BE2C (cell line): ENCODE measurements around the gene CAMK1D.

ENCODE experiments used
- DNase-seq: peaks from one replicate; pipeline ENCODE4 v3.0.0-alpha.2; 2020
- H3K27me3 ChIP-seq: fragments of 250-450 bp; sonication (Bioruptor Pico); 2 replicates; pipeline ENCODE4 v1.5.1; 2020; ENCODE audit warnings: mild to moderate bottlenecking
- H3K36me3 ChIP-seq: fragments of 250-450 bp; sonication (Bioruptor Pico); 2 replicates; pipeline ENCODE4 v1.5.1; 2020; ENCODE audit warnings: mild to moderate bottlenecking
- H3K4me1 ChIP-seq: fragments of 250-450 bp; sonication (Bioruptor Pico); 2 replicates; pipeline ENCODE4 v1.5.1; 2020
- H3K4me3 ChIP-seq: 2 replicates; pipeline ENCODE4 v1.5.1; 2011; ENCODE audit warnings: low read depth, low read length
- H3K9me3 ChIP-seq: fragments of 250-450 bp; sonication (Bioruptor Pico); 2 replicates; pipeline ENCODE4 v1.5.1; 2020
- TF ChIP-seq, protein P1 (sequence below): IDR thresholded peaks from 2 replicates; pipeline ENCODE4 v1.5.1; 2012; ENCODE audit warnings: mild to moderate bottlenecking, low read depth, low read length

CAMK1D gene

DNA sequence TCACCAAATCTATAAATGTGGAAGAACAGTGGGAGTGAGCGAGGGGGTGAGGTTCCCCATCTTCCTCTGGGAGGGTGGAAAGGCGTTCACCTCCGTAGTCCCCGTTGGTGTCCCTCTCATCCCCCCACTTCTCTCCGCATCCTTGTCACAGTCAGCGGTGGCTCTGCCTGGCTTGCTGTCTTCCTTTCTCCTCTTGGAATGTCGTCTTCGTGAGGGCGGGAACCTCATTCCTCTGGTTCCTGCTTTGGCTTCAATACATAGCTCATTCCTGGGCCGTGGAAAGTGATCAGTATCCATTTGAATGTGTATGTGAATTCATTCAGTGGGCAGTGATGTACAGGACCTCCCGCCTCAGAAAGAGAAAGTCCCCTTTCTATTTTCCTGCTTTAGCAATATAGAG is 289.4 kb downstream of the CAMK1D start:
- no peak overlapping the region for H3K4me3 ChIP-seq
- H3K27me3 ChIP-seq, result no peaks in the 10 kb centered on the region
- no peaks in the 10 kb centered on the region for H3K9me3 ChIP-seq
- H3K36me3 ChIP-seq, result no peaks in the 10 kb centered on the region
- TF ChIP-seq, protein P1, sequence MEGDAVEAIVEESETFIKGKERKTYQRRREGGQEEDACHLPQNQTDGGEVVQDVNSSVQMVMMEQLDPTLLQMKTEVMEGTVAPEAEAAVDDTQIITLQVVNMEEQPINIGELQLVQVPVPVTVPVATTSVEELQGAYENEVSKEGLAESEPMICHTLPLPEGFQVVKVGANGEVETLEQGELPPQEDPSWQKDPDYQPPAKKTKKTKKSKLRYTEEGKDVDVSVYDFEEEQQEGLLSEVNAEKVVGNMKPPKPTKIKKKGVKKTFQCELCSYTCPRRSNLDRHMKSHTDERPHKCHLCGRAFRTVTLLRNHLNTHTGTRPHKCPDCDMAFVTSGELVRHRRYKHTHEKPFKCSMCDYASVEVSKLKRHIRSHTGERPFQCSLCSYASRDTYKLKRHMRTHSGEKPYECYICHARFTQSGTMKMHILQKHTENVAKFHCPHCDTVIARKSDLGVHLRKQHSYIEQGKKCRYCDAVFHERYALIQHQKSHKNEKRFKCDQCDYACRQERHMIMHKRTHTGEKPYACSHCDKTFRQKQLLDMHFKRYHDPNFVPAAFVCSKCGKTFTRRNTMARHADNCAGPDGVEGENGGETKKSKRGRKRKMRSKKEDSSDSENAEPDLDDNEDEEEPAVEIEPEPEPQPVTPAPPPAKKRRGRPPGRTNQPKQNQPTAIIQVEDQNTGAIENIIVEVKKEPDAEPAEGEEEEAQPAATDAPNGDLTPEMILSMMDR, result no peak
- no peak for DNase-seq
- H3K4me1 ChIP-seq, result 0 out of 2 replicates have a peak, but pooled peaks cover 4% of the 10 kb centered on the region

DNA sequence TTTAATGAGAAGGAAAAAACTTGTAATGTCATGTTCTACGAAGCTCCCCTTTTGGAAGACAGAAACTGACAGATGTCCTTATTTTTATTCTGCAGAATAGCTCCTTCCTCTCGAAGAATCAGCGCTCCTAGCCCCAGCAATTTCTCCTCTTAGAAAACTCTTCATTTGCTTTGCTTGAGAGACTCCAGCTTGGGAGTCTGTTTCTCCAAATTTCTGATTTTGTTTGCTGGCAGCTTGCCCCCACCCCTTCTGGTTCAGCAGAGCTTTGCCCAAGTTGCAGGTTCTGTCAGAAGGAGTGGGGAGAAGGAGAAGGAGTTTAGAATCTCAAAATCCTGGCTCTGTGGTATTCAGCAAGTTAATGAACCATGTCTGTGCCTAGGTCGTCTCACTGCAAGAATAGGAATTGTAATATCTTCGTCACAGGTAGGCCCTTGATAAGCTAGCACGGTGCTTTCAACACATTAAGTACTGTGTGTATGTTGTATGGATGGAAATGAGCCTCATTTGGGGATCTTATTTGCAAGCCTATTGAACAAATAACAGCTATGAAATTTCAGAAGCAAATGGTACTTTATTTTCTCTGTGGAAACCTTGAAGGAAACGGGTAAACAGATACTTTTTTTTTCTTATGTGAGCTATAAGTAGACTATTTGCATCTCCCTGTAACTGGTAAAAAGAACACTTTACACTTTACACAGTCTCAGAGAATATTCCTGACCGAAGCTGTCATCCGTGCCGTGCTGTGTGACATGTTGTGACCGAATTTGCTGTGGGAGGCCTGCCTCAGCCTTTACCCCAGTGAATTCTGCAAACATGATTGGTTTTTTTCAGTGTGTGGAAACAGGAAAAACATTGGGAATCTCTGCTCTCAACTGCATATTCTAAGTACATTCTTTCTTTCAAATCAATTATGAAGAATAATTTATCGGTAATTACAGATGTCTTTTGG is 290.9 kb downstream of the CAMK1D start:
- Histone ChIP-seq H3K36me3 (no peaks in the 10 kb centered on the region), H3K27me3 (no peaks in the 10 kb centered on the region), H3K4me3 (no peak overlapping the region), H3K4me1 (0 out of 2 replicates have a peak, but pooled peaks cover 4% of the 10 kb centered on the region), H3K9me3 (no peaks in the 10 kb centered on the region)
- no peak for DNase-seq
- TF ChIP-seq, protein P1, result no peak

DNA sequence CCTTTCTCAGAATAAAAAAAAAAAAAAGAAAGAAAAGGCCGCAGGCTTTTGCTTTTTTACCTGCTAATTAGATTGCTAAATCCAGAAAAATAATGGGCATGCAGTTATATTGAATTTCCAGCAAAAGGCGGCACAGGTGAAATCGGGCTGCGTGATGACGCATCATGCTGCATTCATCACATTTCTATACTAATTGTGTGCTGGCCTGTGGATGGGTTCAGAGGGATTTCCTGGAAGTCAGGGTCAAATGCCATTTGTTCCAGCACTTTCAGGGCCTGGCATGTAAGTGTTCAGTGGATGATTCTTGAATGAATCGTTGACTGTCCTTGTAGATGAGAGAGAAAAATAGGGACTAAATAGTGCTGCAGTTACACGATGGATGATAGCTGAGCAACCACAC is 292.7 kb downstream of the CAMK1D start:
- Histone ChIP-seq H3K9me3 (no peaks in the 10 kb centered on the region), H3K27me3 (no peaks in the 10 kb centered on the region), H3K4me1 (0 out of 2 replicates have a peak, but pooled peaks cover 4% of the 10 kb centered on the region), H3K4me3 (no peak overlapping the region), H3K36me3 (no peaks in the 10 kb centered on the region)
- DNase-seq, result no peak
- TF ChIP-seq, protein P1, result no peak

DNA sequence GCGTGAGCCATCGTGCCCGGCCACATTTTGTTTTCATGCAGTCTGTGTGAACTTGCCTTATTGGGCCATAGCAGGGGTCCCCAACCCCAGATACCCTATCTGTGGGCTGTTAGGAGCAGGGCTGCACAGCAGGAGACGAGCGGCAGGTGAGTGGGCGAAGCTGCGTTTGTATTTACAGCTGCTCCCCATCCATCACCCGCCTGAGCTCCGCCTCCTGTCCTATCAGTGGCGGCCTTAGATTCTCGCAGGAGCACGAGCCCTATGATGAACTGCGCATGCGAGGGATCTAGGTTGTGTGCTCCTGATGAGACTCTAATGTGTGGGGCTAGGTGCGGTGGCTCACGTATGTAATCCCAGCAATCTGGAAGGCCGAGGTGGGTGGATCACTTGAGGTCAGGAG is 293.9 kb downstream of the CAMK1D start:
- H3K9me3 ChIP-seq, result no peaks in the 10 kb centered on the region
- no peaks in the 10 kb centered on the region for H3K4me1 ChIP-seq
- no peak overlapping the region for H3K4me3 ChIP-seq
- TF ChIP-seq, protein P1, result no peak
- DNase-seq, result no peak
- H3K27me3 ChIP-seq, result no peaks in the 10 kb centered on the region
- H3K36me3 ChIP-seq, result no peaks in the 10 kb centered on the region

DNA sequence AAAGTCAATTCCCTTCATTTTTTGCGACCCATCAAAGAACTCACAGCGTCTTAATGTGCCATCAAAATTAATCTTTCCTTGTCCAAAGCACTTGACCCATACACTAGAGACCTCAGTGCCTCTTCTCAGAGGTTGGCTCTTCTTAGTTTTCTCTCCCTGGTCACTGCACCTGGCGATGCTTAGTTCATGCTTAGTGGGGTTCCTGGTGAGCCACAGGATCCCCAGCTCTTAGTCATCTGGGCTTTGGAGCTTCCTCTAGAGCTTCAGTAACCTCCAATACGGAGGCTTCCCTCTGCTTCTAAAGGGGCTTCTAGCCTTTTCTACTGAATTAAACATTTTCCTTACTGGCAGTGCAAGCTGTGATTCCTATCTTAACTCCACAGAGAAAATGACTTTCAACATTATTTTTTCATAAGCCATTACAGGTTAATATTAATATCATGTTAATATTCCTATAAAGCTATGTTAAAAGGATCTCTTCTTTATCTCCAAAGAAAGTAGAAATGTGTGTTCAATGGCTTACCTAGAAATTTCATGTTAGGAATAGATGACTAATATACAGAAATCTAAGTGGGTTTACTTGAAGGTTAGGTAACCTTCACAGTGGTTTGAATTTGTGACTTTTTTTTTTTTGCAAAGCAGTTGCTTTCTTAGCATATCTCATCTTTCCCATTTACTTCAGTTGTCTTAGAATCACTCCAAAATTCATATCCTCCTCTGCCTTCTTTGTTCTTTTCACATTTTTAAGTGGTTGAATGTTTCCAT is 295.2 kb downstream of the CAMK1D start:
- Histone ChIP-seq H3K27me3 (no peaks in the 10 kb centered on the region), H3K4me3 (no peak overlapping the region), H3K4me1 (no peaks in the 10 kb centered on the region), H3K9me3 (no peaks in the 10 kb centered on the region), H3K36me3 (no peaks in the 10 kb centered on the region)
- DNase-seq, result no peak
- TF ChIP-seq, protein P1, result no peak
